ENCODE data around the gene APLNR.

GRCh38 chr11:57233702-57234101 is 3.3 kb downstream of the APLNR start:
- TF ChIP-seq, protein P1, sequence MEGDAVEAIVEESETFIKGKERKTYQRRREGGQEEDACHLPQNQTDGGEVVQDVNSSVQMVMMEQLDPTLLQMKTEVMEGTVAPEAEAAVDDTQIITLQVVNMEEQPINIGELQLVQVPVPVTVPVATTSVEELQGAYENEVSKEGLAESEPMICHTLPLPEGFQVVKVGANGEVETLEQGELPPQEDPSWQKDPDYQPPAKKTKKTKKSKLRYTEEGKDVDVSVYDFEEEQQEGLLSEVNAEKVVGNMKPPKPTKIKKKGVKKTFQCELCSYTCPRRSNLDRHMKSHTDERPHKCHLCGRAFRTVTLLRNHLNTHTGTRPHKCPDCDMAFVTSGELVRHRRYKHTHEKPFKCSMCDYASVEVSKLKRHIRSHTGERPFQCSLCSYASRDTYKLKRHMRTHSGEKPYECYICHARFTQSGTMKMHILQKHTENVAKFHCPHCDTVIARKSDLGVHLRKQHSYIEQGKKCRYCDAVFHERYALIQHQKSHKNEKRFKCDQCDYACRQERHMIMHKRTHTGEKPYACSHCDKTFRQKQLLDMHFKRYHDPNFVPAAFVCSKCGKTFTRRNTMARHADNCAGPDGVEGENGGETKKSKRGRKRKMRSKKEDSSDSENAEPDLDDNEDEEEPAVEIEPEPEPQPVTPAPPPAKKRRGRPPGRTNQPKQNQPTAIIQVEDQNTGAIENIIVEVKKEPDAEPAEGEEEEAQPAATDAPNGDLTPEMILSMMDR (conservative IDR thresholded peaks at IDR 0.05; ENCODE audit: low read depth, low read length), result no peak
- TF ChIP-seq BHLHE40 (IDR thresholded peaks at IDR 0.05; ENCODE audit: low read depth, low read length), result no peak

All from IMR-90 (cell line).